Fibroblast of lung (primary cell): ENCODE data around the gene MORN3. TPM values are rescaled to one million over a fixed set of nuclear protein-coding genes. Genes with fewer than 3 reads are reported as not detected.

Experiments
- DNase-seq, 2 donors: peaks; one replicate each; pipeline versions ENCODE4 v3.0.0 to v3.0.0-alpha.2; 2010; ENCODE audit warnings: low read depth in 2 of 2
- H2AFZ ChIP-seq: 2 replicates; pipeline ENCODE4 v1.5.1; 2012; ENCODE audit warnings: low read length, control low read depth, inconsistent platforms
- H3K27ac ChIP-seq: 2 replicates; pipeline ENCODE4 v1.5.1; 2011; ENCODE audit warnings: low read length, control low read depth; ENCODE audit not compliant: insufficient read depth
- H3K27me3 ChIP-seq: 2 replicates; pipeline ENCODE4 v1.5.1; 2011; ENCODE audit warnings: mild to moderate bottlenecking, low read length; ENCODE audit not compliant: control insufficient read depth, insufficient read depth
- H3K36me3 ChIP-seq: 2 replicates; pipeline ENCODE4 v1.5.1; 2011; ENCODE audit warnings: low read length; ENCODE audit not compliant: control insufficient read depth, insufficient read depth
- H3K4me1 ChIP-seq: 2 replicates; pipeline ENCODE4 v1.5.1; 2011; ENCODE audit warnings: low read length; ENCODE audit not compliant: control insufficient read depth, insufficient read depth; ENCODE audit errors: extremely low read depth
- H3K4me2 ChIP-seq: 2 replicates; pipeline ENCODE4 v1.5.1; 2011; ENCODE audit warnings: low read length, control low read depth; ENCODE audit not compliant: insufficient read depth; ENCODE audit errors: extremely low read depth
- H3K4me3 ChIP-seq, 4 experiments: fragments of 200-600 bp in 1 of 4; sonication (generic) in 1 of 4; replicated peaks in 1 of 4; 2 replicates each; pipeline ENCODE4 v1.5.1; 2011 to 2016; ENCODE audit warnings: low read length in 4 of 4, low read depth in 3 of 4, mild to moderate bottlenecking in 3 of 4, control low read depth in 2 of 4, inconsistent platforms in 1 of 4, mixed read lengths in 1 of 4; ENCODE audit not compliant: insufficient read depth in 1 of 4; ENCODE audit errors: control extremely low read depth in 1 of 4
- H3K79me2 ChIP-seq: 2 replicates; pipeline ENCODE4 v1.5.1; 2012; ENCODE audit warnings: mild to moderate bottlenecking, low read length, inconsistent platforms; ENCODE audit not compliant: control insufficient read depth, insufficient read depth
- H3K9ac ChIP-seq: 2 replicates; pipeline ENCODE4 v1.5.1; 2011; ENCODE audit warnings: mild to moderate bottlenecking, low read length, control low read depth; ENCODE audit not compliant: insufficient read depth
- H3K9me3 ChIP-seq: 2 replicates; pipeline ENCODE4 v1.5.1; 2012; ENCODE audit warnings: low read depth, low read length; ENCODE audit not compliant: control insufficient read depth, insufficient read depth
- H4K20me1 ChIP-seq: 2 replicates; pipeline ENCODE4 v1.5.1; 2011; ENCODE audit warnings: low read length; ENCODE audit not compliant: control insufficient read depth, insufficient read depth; ENCODE audit errors: extremely low read depth
- CTCF ChIP-seq, 2 donors: IDR thresholded peaks in 1 of 2; conservative IDR thresholded peaks in 1 of 2; 1 replicate in 1 of 2; 2 replicates in 1 of 2; pipeline ENCODE4 v1.5.1; 2011 to 2012; ENCODE audit warnings: low read length in 2 of 2, control low read depth in 1 of 2, inconsistent platforms in 1 of 2, low read depth in 1 of 2, mild to moderate bottlenecking in 1 of 2
- EZH2 ChIP-seq: IDR thresholded peaks from 2 replicates; pipeline ENCODE4 v1.5.1; 2012; ENCODE audit warnings: low read length, control low read depth, mild to moderate bottlenecking; ENCODE audit errors: missing control alignments
- polyA plus RNA-seq, 2 donors: library from polyadenylated mRNA; depleted of rRNA in 1 of 2; stranded (reverse) in 1 of 2; unstranded in 1 of 2; fragments of >200 nt; gene quantifications; 2 replicates each; pipeline ENCODE4 v1.2.1, GENCODE V29; 2011 to 2012; ENCODE audit warnings: missing spikeins in 1 of 2
- total RNA-seq: library from RNA; depleted of rRNA; stranded (reverse); fragments of >200 nt; gene quantifications from 2 replicates; pipeline ENCODE4 v1.2.1, GENCODE V29; 2014

Gene MORN3
- total and polyA plus RNA-seq, 2 donors (not counting 1 experiment from before 2014, with no cell fraction given), result 0.61 to 0.83 TPM

DNA sequence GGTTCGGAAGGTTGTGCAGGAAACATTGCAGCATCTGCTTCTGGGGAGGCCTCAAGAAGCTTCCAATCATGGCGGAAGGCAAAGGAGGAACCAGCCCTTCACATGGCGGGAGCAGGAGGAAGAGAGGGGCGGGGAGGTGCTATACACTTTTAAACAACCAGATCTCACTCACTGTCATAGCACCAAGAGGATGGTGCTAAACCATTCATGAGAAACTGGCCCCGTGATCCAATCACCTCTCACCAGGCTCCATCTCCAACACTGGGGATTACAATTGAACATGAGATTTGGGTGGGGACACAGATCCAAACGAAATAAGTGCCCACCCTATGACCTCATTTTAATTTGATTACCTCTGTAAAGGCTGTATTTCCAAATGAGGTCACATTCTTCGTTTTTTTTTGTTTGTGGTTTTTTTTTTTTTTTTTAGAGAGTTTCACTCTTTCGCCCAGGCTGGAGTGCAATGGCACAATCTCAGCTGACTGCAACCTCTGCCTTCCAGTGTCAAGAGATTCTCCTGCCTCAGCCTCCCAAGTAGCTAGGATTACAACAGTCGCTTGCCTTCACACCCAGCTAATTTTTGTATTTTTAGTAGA lies 54.5 kb downstream of the MORN3 start:
- no peaks in the 10 kb centered on the region for H3K27me3 ChIP-seq
- H3K36me3 ChIP-seq, result no peaks in the 10 kb centered on the region
- no peak overlapping the region for H3K9ac ChIP-seq
- peak in 1 of 2 donors; percentile 28 for DNase-seq
- H3K4me3 ChIP-seq, result no peak overlapping the region
- TF ChIP-seq EZH2 (no peak), CTCF (conservative IDR thresholded peaks at IDR 0.05 in 1 of 2, IDR thresholded peaks at IDR 0.05 in 1 of 2; ENCODE audit: low read depth in 1 of 2, low read length in 2 of 2) (no peak)
- no peak overlapping the region for H2AFZ ChIP-seq
- H3K9me3 ChIP-seq, result no peaks in the 10 kb centered on the region
- no peaks in the 10 kb centered on the region for H3K79me2 ChIP-seq
- no peak overlapping the region for H3K4me2 ChIP-seq
- peaks cover 3% of the 10 kb centered on the region for H3K4me1 ChIP-seq
- H3K27ac ChIP-seq, result no peak overlapping the region
- H4K20me1 ChIP-seq, result no peaks in the 10 kb centered on the region

DNA sequence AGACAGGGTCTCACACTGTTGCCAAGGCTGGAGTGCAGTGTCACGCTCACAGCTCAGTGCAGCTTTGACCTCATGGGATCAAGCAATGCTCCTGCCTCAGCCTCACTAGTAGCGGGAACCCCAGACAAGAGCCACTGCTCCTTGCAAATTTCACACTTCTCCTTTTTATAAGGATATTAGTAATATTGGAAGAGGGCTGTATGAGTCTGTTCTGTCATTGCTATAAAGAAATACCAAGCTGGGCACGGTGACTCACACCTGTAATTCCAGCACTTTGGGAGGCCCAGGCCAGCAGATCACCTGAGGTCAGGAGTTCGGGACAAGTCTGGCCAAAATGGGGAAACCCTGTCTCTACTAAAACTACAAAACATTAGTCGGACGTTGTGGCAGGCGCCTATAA lies 56.0 kb downstream of the MORN3 start:
- no peak for DNase-seq
- no peak overlapping the region for H2AFZ ChIP-seq
- no peak overlapping the region for H3K4me2 ChIP-seq
- no peaks in the 10 kb centered on the region for H3K79me2 ChIP-seq
- H3K4me1 ChIP-seq, result peaks cover 3% of the 10 kb centered on the region
- no peak for TF ChIP-seq EZH2
- no peak for TF ChIP-seq CTCF (conservative IDR thresholded peaks at IDR 0.05 in 1 of 2, IDR thresholded peaks at IDR 0.05 in 1 of 2; ENCODE audit: low read depth in 1 of 2, low read length in 2 of 2)
- no peaks in the 10 kb centered on the region for H3K36me3 ChIP-seq
- no peaks in the 10 kb centered on the region for H3K9me3 ChIP-seq
- H3K4me3 ChIP-seq, result no peak overlapping the region
- H3K27me3 ChIP-seq, result no peaks in the 10 kb centered on the region
- no peak overlapping the region for H3K27ac ChIP-seq
- no peak overlapping the region for H3K9ac ChIP-seq
- H4K20me1 ChIP-seq, result no peaks in the 10 kb centered on the region

DNA sequence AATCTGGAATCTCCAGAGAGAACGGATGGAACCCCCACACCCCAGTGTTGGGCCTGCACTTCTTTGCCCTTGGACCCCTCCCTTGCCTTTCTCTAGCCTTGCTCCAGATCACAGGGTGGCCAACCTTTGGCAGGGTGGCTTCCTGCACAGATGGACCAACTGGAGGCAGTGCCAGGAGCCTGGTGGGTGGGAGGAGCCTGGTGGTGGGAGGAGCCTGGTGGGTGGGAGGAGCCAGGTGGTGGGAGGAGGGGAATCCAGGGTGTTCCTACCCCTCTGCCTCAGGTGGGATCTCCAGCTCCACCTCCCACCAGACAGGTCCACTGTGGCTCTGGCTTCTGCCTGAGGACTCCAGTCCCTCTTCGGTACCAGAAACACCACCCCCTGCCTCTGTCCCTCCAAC lies 58.1 kb downstream of the MORN3 start:
- TF ChIP-seq CTCF (conservative IDR thresholded peaks at IDR 0.05 in 1 of 2, IDR thresholded peaks at IDR 0.05 in 1 of 2; ENCODE audit: low read depth in 1 of 2, low read length in 2 of 2) (no peak), EZH2 (no peak)
- Histone ChIP-seq H3K4me1 (peaks cover 3% of the 10 kb centered on the region), H2AFZ (no peak overlapping the region), H4K20me1 (no peaks in the 10 kb centered on the region), H3K27ac (no peak overlapping the region), H3K36me3 (no peaks in the 10 kb centered on the region), H3K9me3 (no peaks in the 10 kb centered on the region), H3K4me2 (no peak overlapping the region), H3K27me3 (no peaks in the 10 kb centered on the region), H3K9ac (no peak overlapping the region), H3K4me3 (no peak overlapping the region), H3K79me2 (no peaks in the 10 kb centered on the region)
- no peak for DNase-seq
